Endothelial cell of umbilical vein (primary cell): ENCODE measurements around the gene RPF1. TPM values are rescaled to one million over a fixed set of nuclear protein-coding genes. Genes with fewer than 3 reads are reported as not detected.

Experiments used
- BruUV-seq: library from RNA; stranded (reverse); fragments of 400-500 nt; replicated peaks from 2 replicates; lab custom pipeline; 2021; lab: Mats Ljungman, UMichigan
- CTCF ChIA-PET: fragments of 300-600, 350-600 bp; sonication (Branson Sonifier 250); formaldehyde crosslinking; loops from one replicate; lab custom pipeline; 2021; ENCODE audit warnings: antibody characterized with exemption, inconsistent platforms; lab: Charles Lee
- POLR2A ChIA-PET: fragments of 300-600, 350-600 bp; sonication (Branson Sonifier 250); formaldehyde crosslinking; loops from one replicate; lab custom pipeline; 2021; ENCODE audit warnings: antibody characterized with exemption, inconsistent platforms; lab: Charles Lee
- DNase-seq: peaks from one replicate; pipeline ENCODE4 v3.0.0-alpha.2; 2011; ENCODE audit warnings: low read depth, low spot score
- FAIRE-seq: peaks from 2 replicates; lab custom pipeline; 2011; peaks lifted over from hg19 to GRCh38; lab: Jason Lieb, UNC
- H2AFZ ChIP-seq: 2 replicates; pipeline ENCODE4 v1.6.0; 2012; ENCODE audit warnings: low read depth, low read length, control low read depth, inconsistent platforms
- H3K27ac ChIP-seq: 2 replicates; pipeline ENCODE4 v1.5.1; 2011; ENCODE audit warnings: low read depth, mild to moderate bottlenecking, control low read depth, low read length, moderate library complexity; ENCODE audit not compliant: insufficient read depth
- H3K27me3 ChIP-seq, 2 experiments: 2 replicates each; pipeline versions ENCODE4 v1.6.0 to v1.6.1; 2011; ENCODE audit warnings: low read length in 2 of 2, mixed read lengths in 1 of 2; ENCODE audit not compliant: control insufficient read depth in 2 of 2, insufficient read depth in 2 of 2
- H3K36me3 ChIP-seq, 2 experiments: 2 replicates in 1 of 2; 3 replicates in 1 of 2; pipeline ENCODE4 v1.5.1; 2011; ENCODE audit warnings: low read length in 2 of 2, mild to moderate bottlenecking in 1 of 2, moderate library complexity in 1 of 2; ENCODE audit not compliant: control insufficient read depth in 2 of 2, insufficient read depth in 2 of 2; ENCODE audit errors: extremely low read depth in 1 of 2
- H3K4me1 ChIP-seq: 3 replicates; pipeline ENCODE4 v1.5.1; 2011; ENCODE audit warnings: mild to moderate bottlenecking, low read length; ENCODE audit not compliant: control insufficient read depth, insufficient read depth; ENCODE audit errors: extremely low read depth
- H3K4me2 ChIP-seq: 2 replicates; pipeline ENCODE4 v1.6.1; 2011; ENCODE audit warnings: low read length, control low read depth, mixed read lengths; ENCODE audit not compliant: insufficient read depth
- H3K4me3 ChIP-seq, 3 experiments: fragments of 200-600 bp in 1 of 3; sonication (generic), shearing (Covaris generic) in 1 of 3; replicated peaks in 1 of 3; 2 replicates each; pipeline ENCODE4 v1.5.1; 2011 to 2016; ENCODE audit warnings: control low read depth in 3 of 3, low read length in 3 of 3, mild to moderate bottlenecking in 2 of 3, inconsistent platforms in 1 of 3, low read depth in 1 of 3, moderate library complexity in 1 of 3; ENCODE audit not compliant: insufficient read depth in 1 of 3
- H3K79me2 ChIP-seq: 2 replicates; pipeline ENCODE4 v1.6.0; 2012; ENCODE audit warnings: low read length, inconsistent platforms; ENCODE audit not compliant: control insufficient read depth, insufficient read depth
- H3K9ac ChIP-seq: replicated peaks from 2 replicates; pipeline ENCODE3; 2011; ENCODE audit warnings: low read length, control low read depth; ENCODE audit not compliant: insufficient read depth; ENCODE audit errors: extremely low read depth
- H3K9me1 ChIP-seq: replicated peaks from 3 replicates; pipeline ENCODE4 v1.6.0; 2011; ENCODE audit warnings: mild to moderate bottlenecking, low read length; ENCODE audit not compliant: control insufficient read depth, insufficient read depth; ENCODE audit errors: extremely low read depth
- H3K9me3 ChIP-seq: replicated peaks from 2 replicates; pipeline ENCODE4 v1.5.1; 2012; ENCODE audit warnings: low read length, inconsistent platforms; ENCODE audit not compliant: control insufficient read depth, insufficient read depth
- H4K20me1 ChIP-seq: replicated peaks from 2 replicates; pipeline ENCODE3; 2011; ENCODE audit warnings: mild to moderate bottlenecking, low read length; ENCODE audit not compliant: control insufficient read depth, insufficient read depth; ENCODE audit errors: extremely low read depth
- EZH2 ChIP-seq: IDR thresholded peaks from 2 replicates; pipeline ENCODE4 v1.6.1; 2012; ENCODE audit warnings: borderline replicate concordance, low read depth, mild to moderate bottlenecking, moderate library complexity, low read length, inconsistent platforms; ENCODE audit not compliant: severe bottlenecking
- FOS ChIP-seq: IDR thresholded peaks from 2 replicates; pipeline ENCODE4 v1.6.1; 2011; ENCODE audit warnings: mild to moderate bottlenecking, low read length, moderate library complexity, borderline replicate concordance; ENCODE audit not compliant: insufficient read depth
- GATA2 ChIP-seq: IDR thresholded peaks from 2 replicates; pipeline ENCODE4 v1.7.0; 2011; ENCODE audit warnings: low read depth, mild to moderate bottlenecking, moderate library complexity, mixed read lengths, low read length; ENCODE audit not compliant: insufficient read length, insufficient read depth
- JUN ChIP-seq: IDR thresholded peaks from 2 replicates; pipeline ENCODE4 v1.6.1; 2011; ENCODE audit warnings: borderline replicate concordance, low read depth; ENCODE audit not compliant: insufficient read length, insufficient read depth
- MYC ChIP-seq: IDR thresholded peaks from one replicate; pipeline ENCODE4 v1.6.1; 2011; ENCODE audit warnings: mild to moderate bottlenecking, low read depth, low read length
- POLR2A ChIP-seq: IDR thresholded peaks from 2 replicates; pipeline ENCODE4 v1.6.1; 2012; ENCODE audit warnings: low read depth, mild to moderate bottlenecking, control low read depth, low read length
- POLR2AphosphoS5 ChIP-seq: IDR thresholded peaks from 2 replicates; pipeline ENCODE4 v1.6.1; 2012; ENCODE audit warnings: low read depth, mild to moderate bottlenecking, control low read depth, low read length, moderate library complexity; ENCODE audit not compliant: insufficient read depth
- dilution Hi-C: fragments of 300-500 bp; cut with MboI; formaldehyde crosslinking; loops from one replicate; pipeline ENCODE4 v1.15.0; 2019; ENCODE audit warnings: low sequenced_read_pairs; ENCODE audit not compliant: extremely low pct_ligation_motif_present
- intact Hi-C: fragments of 100-400 bp; cut with micrococcal nuclease; formaldehyde crosslinking; loops from one replicate; pipeline ENCODE4 v1.10.0; 2022
- polyA plus RNA-seq, 4 experiments: library from polyadenylated mRNA; depleted of rRNA in 3 of 4; stranded (reverse) in 3 of 4; unstranded in 1 of 4; fragments of >200 nt; gene quantifications; 2 replicates each; pipeline versions ENCODE4 v1.2.1 to v1.2.3, GENCODE V29; 2011 to 2012; ENCODE audit warnings: missing spikeins in 1 of 4
- total RNA-seq: library from RNA; stranded (reverse); gene quantifications from 2 replicates; pipeline ENCODE4 v1.2.3, GENCODE V29; 2021
- TF ChIP-seq, protein P1 (sequence below): IDR thresholded peaks from 2 replicates; pipeline ENCODE4 v1.6.1; 2011; ENCODE audit not compliant: insufficient read depth, insufficient read length
- TF ChIP-seq, protein P2 (sequence below), 2 donors: IDR thresholded peaks; 1 replicate in 1 of 2; 2 replicates in 1 of 2; pipeline ENCODE4 v1.5.1; 2011; ENCODE audit warnings: low read length in 2 of 2, mild to moderate bottlenecking in 2 of 2, moderate library complexity in 2 of 2, control low read depth in 1 of 2, inconsistent platforms in 1 of 2, low read depth in 1 of 2; ENCODE audit not compliant: insufficient read depth in 1 of 2; ENCODE audit errors: extremely low read depth in 1 of 2

Gene RPF1
- total and polyA plus RNA-seq, 2 donors (not counting 3 experiments of a cell fraction or from before 2014, with no cell fraction given): 15.3 to 32.6 TPM

GRCh38 chr1:84481317-84481716 lies 2.3 kb downstream of the RPF1 start:
- Histone ChIP-seq H3K27ac (no peak overlapping the region), H4K20me1 (no peaks in the 10 kb centered on the region), H3K9me1 (no peaks in the 10 kb centered on the region), H3K36me3 (peaks cover 0 to 5% of the 10 kb centered on the region in 2 experiments), H3K4me2 (no peak overlapping the region), H3K27me3 (no peaks in the 10 kb centered on the region), H3K9ac (no peak overlapping the region), H3K4me1 (peaks cover 17% of the 10 kb centered on the region), H3K4me3 (no peak overlapping the region), H3K79me2 (peaks cover 33% of the 10 kb centered on the region), H2AFZ (no peak overlapping the region), H3K9me3 (no peaks in the 10 kb centered on the region)
- no peak for FAIRE-seq
- no peak for TF ChIP-seq POLR2A
- TF ChIP-seq GATA2: no peak
- TF ChIP-seq MYC: no peak
- TF ChIP-seq, protein P1, sequence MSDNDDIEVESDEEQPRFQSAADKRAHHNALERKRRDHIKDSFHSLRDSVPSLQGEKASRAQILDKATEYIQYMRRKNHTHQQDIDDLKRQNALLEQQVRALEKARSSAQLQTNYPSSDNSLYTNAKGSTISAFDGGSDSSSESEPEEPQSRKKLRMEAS: no peak
- no peak for TF ChIP-seq FOS
- TF ChIP-seq, protein P2, sequence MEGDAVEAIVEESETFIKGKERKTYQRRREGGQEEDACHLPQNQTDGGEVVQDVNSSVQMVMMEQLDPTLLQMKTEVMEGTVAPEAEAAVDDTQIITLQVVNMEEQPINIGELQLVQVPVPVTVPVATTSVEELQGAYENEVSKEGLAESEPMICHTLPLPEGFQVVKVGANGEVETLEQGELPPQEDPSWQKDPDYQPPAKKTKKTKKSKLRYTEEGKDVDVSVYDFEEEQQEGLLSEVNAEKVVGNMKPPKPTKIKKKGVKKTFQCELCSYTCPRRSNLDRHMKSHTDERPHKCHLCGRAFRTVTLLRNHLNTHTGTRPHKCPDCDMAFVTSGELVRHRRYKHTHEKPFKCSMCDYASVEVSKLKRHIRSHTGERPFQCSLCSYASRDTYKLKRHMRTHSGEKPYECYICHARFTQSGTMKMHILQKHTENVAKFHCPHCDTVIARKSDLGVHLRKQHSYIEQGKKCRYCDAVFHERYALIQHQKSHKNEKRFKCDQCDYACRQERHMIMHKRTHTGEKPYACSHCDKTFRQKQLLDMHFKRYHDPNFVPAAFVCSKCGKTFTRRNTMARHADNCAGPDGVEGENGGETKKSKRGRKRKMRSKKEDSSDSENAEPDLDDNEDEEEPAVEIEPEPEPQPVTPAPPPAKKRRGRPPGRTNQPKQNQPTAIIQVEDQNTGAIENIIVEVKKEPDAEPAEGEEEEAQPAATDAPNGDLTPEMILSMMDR (IDR thresholded peaks at IDR 0.05; ENCODE audit: extremely low read depth in 1 of 2, insufficient read depth in 1 of 2, low read depth in 1 of 2, low read length in 2 of 2): no peak
- no peak for TF ChIP-seq JUN
- TF ChIP-seq EZH2: no peak
- no peak for TF ChIP-seq POLR2AphosphoS5
- POLR2A ChIA-PET: no interaction called here
- dilution Hi-C loops (no loop called here), intact Hi-C loops (no loop called here)
- BruUV-seq: no TSS peak
- DNase-seq: no peak
- CTCF ChIA-PET: interaction anchor here (0.7 to 2.1 kb wide), 5 partner anchors 39 to 340 kb away, joined by 3 to 7 read pairs (median 4); no protein-coding TSS in a partner anchor
